HCT116 (cell line): Measurements from ENCODE around the gene DNAJC8. TPM values are rescaled to one million over a fixed set of nuclear protein-coding genes. Genes with fewer than 3 reads are reported as not detected.

Experiments used
- ATAC-seq: fragments of 200-7000 bp; cut with Tn5 transposase; 2 replicates; pipeline ENCODE4 v1.9.1; 2020; ENCODE audit warnings: mild to moderate bottlenecking, moderate library complexity
- BruUV-seq: library from RNA; stranded (reverse); fragments of 400-500 nt; replicated peaks from 2 replicates; lab custom pipeline; 2021; lab: Mats Ljungman, UMichigan
- CTCF ChIA-PET: fragments of 300-600 bp; sonication (Branson Sonifier 250); formaldehyde crosslinking; loops from one replicate; lab custom pipeline; 2021; ENCODE audit warnings: antibody characterized with exemption; lab: Charles Lee
- POLR2A ChIA-PET: fragments of 300-600, 350-600 bp; sonication (Branson Sonifier 250); formaldehyde crosslinking; loops from one replicate; lab custom pipeline; 2021; ENCODE audit warnings: antibody characterized with exemption; lab: Charles Lee
- RAD21 ChIA-PET, 2 experiments: fragments of 300-600 bp; sonication (Branson Sonifier 250); formaldehyde crosslinking; loops; one replicate each; lab custom pipeline; 2023; ENCODE audit warnings: low total read pairs in 2 of 2; ENCODE audit not compliant: uncharacterized antibody in 2 of 2, unreplicated experiment in 2 of 2, low non-redundant PET in 1 of 2; lab: Charles Lee
- DNase-seq: peaks from one replicate; pipeline ENCODE4 v3.0.0-alpha.2; 2010; ENCODE audit warnings: low read depth, low spot score
- H2AFZ ChIP-seq: fragments of 200-600 bp; shearing (Covaris generic), sonication (generic); 2 replicates; pipeline ENCODE4 v1.6.1; 2017; ENCODE audit warnings: low read depth, mixed run types, mixed read lengths, antibody characterized with exemption, low read length; ENCODE audit not compliant: poor library complexity, severe bottlenecking
- H3K27ac ChIP-seq: 2 replicates; pipeline ENCODE4 v1.5.1; 2012; ENCODE audit warnings: low read depth, low read length
- H3K27me3 ChIP-seq: fragments of 200-600 bp; sonication (generic); 2 replicates; pipeline ENCODE4 v1.6.1; 2016; ENCODE audit warnings: mixed run types, low read length, mixed read lengths; ENCODE audit not compliant: insufficient read depth
- H3K36me3 ChIP-seq, 2 experiments: fragments of 200-500 bp in 1 of 2; fragments of 200-600 bp in 1 of 2; sonication (Bioruptor generic) in 1 of 2; sonication (generic) in 1 of 2; 2 replicates each; pipeline versions ENCODE4 v1.5.1 to v1.6.1; 2014 to 2016; ENCODE audit warnings: low read length in 2 of 2, inconsistent platforms in 1 of 2, mixed read lengths in 1 of 2, mixed run types in 1 of 2; ENCODE audit not compliant: insufficient read depth in 2 of 2, control insufficient read depth in 1 of 2
- H3K4me1 ChIP-seq, 2 experiments: fragments of 200-600 bp in 1 of 2; sonication (generic) in 1 of 2; 2 replicates each; pipeline versions ENCODE4 v1.5.1 to v1.6.1; 2012 to 2017; ENCODE audit warnings: low read length in 2 of 2, inconsistent platforms in 1 of 2, mild to moderate bottlenecking in 1 of 2, mixed read lengths in 1 of 2, mixed run types in 1 of 2, moderate library complexity in 1 of 2; ENCODE audit not compliant: insufficient read depth in 2 of 2, control insufficient read depth in 1 of 2
- H3K4me2 ChIP-seq: fragments of 200-600 bp; sonication (generic); 2 replicates; pipeline ENCODE4 v1.6.1; 2017; ENCODE audit warnings: mixed run types, low read length, mixed read lengths
- H3K4me3 ChIP-seq, 2 experiments: fragments of 200-600 bp in 1 of 2; sonication (generic) in 1 of 2; replicated peaks in 1 of 2; 2 replicates each; pipeline ENCODE4 v1.5.1; 2011 to 2016; ENCODE audit warnings: low read length in 2 of 2, control low read depth in 1 of 2, low read depth in 1 of 2, mild to moderate bottlenecking in 1 of 2, mixed read lengths in 1 of 2, mixed run types in 1 of 2
- H3K79me2 ChIP-seq: fragments of 200-600 bp; sonication (generic); 2 replicates; pipeline ENCODE4 v1.6.1; 2017; ENCODE audit warnings: mild to moderate bottlenecking, mixed run types, low read length, moderate library complexity, mixed read lengths; ENCODE audit not compliant: insufficient read depth
- H3K9ac ChIP-seq: fragments of 200-600 bp; sonication (generic); 2 replicates; pipeline ENCODE4 v1.6.1; 2016; ENCODE audit warnings: low read length, mixed read lengths
- H3K9me2 ChIP-seq: fragments of 200-600 bp; sonication (generic), shearing (Covaris generic); 2 replicates; pipeline ENCODE4 v1.6.1; 2017; ENCODE audit warnings: mixed run types, mild to moderate bottlenecking, moderate library complexity; ENCODE audit not compliant: insufficient read depth
- H3K9me3 ChIP-seq, 2 experiments: fragments of 200-500 bp in 1 of 2; fragments of 200-600 bp in 1 of 2; sonication (Bioruptor generic) in 1 of 2; sonication (generic) in 1 of 2; 2 replicates each; pipeline ENCODE4 v1.6.1; 2014 to 2017; ENCODE audit warnings: low read length in 2 of 2, mixed read lengths in 2 of 2, inconsistent platforms in 1 of 2, low read depth in 1 of 2, mild to moderate bottlenecking in 1 of 2, mixed run types in 1 of 2, moderate library complexity in 1 of 2; ENCODE audit not compliant: control insufficient read depth in 1 of 2, insufficient read depth in 1 of 2
- H4K20me1 ChIP-seq: fragments of 200-600 bp; sonication (generic), shearing (Covaris generic); 2 replicates; pipeline ENCODE4 v1.6.1; 2017; ENCODE audit warnings: mixed run types, mild to moderate bottlenecking, moderate library complexity; ENCODE audit not compliant: insufficient read depth
- CBX3 ChIP-seq: IDR thresholded peaks from 2 replicates; pipeline ENCODE4 v1.6.1; 2012; ENCODE audit warnings: low read depth
- CEBPB ChIP-seq: IDR thresholded peaks from 2 replicates; pipeline ENCODE4 v1.6.1; 2012; ENCODE audit warnings: low read depth
- EGR1 ChIP-seq: IDR thresholded peaks from 2 replicates; pipeline ENCODE4 v1.6.1; 2012; ENCODE audit warnings: low read depth
- EZH2 ChIP-seq: fragments of 200-600 bp; sonication (generic); IDR thresholded peaks from 2 replicates; pipeline ENCODE4 v1.6.1; 2017; ENCODE audit warnings: antibody characterized with exemption, mixed run types
- FOSL1 ChIP-seq: IDR thresholded peaks from 2 replicates; pipeline ENCODE4 v1.6.1; 2012; ENCODE audit warnings: low read depth
- POLR2A ChIP-seq: IDR thresholded peaks from 2 replicates; pipeline ENCODE4 v1.7.0; 2011; ENCODE audit warnings: borderline replicate concordance; ENCODE audit not compliant: insufficient read depth, insufficient read length; ENCODE audit errors: extremely low read depth
- RAD21 ChIP-seq: IDR thresholded peaks from 2 replicates; pipeline ENCODE4 v1.6.1; 2012; ENCODE audit warnings: low read depth, mild to moderate bottlenecking
- SIN3A ChIP-seq: IDR thresholded peaks from 2 replicates; pipeline ENCODE4 v1.6.1; 2012; ENCODE audit warnings: low read depth
- SP1 ChIP-seq: IDR thresholded peaks from 2 replicates; pipeline ENCODE4 v1.6.1; 2012; ENCODE audit warnings: low read depth
- TCF7L2 ChIP-seq: IDR thresholded peaks from 2 replicates; pipeline ENCODE4 v1.7.0; 2011; ENCODE audit warnings: borderline replicate concordance, inconsistent platforms; ENCODE audit not compliant: insufficient read depth, insufficient read length; ENCODE audit errors: extremely low read depth
- YY1 ChIP-seq: IDR thresholded peaks from 2 replicates; pipeline ENCODE4 v1.6.1; 2011; ENCODE audit warnings: low read length, low read depth, moderate library complexity, mild to moderate bottlenecking; ENCODE audit not compliant: insufficient replicate concordance; ENCODE audit errors: extremely low read depth
- ZFX ChIP-seq: fragments of 450-650 bp; IDR thresholded peaks from 2 replicates; pipeline ENCODE4 v1.6.1; 2017
- ZNF274 ChIP-seq: fragments of 200-500 bp; sonication (Bioruptor generic); IDR thresholded peaks from 2 replicates; pipeline ENCODE4 v1.6.1; 2014; ENCODE audit warnings: mild to moderate bottlenecking, low read depth, low read length, inconsistent platforms
- intact Hi-C: fragments of 100-400 bp; cut with micrococcal nuclease; formaldehyde crosslinking; loops from 2 replicates; pipeline ENCODE4 v1.10.0; 2022
- total RNA-seq: library from RNA; stranded (reverse); gene quantifications from one replicate; pipeline ENCODE4 v1.2.1, GENCODE V29; 2021; ENCODE audit not compliant: unreplicated experiment
- TF ChIP-seq, protein P1 (sequence below): IDR thresholded peaks from 2 replicates; pipeline ENCODE4 v1.6.1; 2012; ENCODE audit warnings: low read depth
- TF ChIP-seq, protein P2 (sequence below), 3 experiments: fragments of 200-600 bp in 1 of 3; sonication (generic) in 1 of 3; IDR thresholded peaks in 2 of 3; conservative IDR thresholded peaks in 1 of 3; 2 replicates each; pipeline ENCODE4 v1.5.1; 2012 to 2017; ENCODE audit warnings: low read depth in 2 of 3, low read length in 2 of 3, antibody characterized with exemption in 1 of 3, borderline replicate concordance in 1 of 3, control low read depth in 1 of 3, mild to moderate bottlenecking in 1 of 3, mixed read lengths in 1 of 3, mixed run types in 1 of 3, moderate library complexity in 1 of 3; ENCODE audit not compliant: insufficient read depth in 1 of 3
- TF ChIP-seq, protein P3 (sequence below): IDR thresholded peaks from 2 replicates; pipeline ENCODE4 v1.6.1; 2012
- TF ChIP-seq, protein P4 (sequence below): IDR thresholded peaks from 2 replicates; pipeline ENCODE4 v1.6.1; 2012

DNAJC8 gene
- total RNA-seq, 1 experiment from 2014 or later, result 102 TPM

DNA sequence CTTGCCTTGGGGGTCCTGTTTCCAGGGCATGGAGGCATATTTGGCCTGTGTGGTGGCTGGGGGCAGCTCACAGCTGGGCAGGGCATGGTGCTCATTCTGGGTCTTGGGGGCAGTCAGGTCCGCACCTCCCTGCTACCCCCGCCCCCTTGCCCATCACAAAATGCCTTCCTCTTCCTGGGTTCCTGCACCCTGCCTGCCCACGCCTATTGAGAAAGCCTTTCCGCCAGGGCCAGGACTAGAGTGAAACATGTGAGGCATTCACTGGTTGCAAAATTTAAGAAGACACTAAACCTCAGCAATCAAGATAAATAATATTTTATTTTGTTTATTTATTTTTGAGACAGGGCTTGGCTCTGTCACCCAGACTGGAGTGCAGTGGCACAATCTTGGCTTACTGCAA, 76.0 kb downstream of the DNAJC8 start (continued):
- TF ChIP-seq, protein P1, sequence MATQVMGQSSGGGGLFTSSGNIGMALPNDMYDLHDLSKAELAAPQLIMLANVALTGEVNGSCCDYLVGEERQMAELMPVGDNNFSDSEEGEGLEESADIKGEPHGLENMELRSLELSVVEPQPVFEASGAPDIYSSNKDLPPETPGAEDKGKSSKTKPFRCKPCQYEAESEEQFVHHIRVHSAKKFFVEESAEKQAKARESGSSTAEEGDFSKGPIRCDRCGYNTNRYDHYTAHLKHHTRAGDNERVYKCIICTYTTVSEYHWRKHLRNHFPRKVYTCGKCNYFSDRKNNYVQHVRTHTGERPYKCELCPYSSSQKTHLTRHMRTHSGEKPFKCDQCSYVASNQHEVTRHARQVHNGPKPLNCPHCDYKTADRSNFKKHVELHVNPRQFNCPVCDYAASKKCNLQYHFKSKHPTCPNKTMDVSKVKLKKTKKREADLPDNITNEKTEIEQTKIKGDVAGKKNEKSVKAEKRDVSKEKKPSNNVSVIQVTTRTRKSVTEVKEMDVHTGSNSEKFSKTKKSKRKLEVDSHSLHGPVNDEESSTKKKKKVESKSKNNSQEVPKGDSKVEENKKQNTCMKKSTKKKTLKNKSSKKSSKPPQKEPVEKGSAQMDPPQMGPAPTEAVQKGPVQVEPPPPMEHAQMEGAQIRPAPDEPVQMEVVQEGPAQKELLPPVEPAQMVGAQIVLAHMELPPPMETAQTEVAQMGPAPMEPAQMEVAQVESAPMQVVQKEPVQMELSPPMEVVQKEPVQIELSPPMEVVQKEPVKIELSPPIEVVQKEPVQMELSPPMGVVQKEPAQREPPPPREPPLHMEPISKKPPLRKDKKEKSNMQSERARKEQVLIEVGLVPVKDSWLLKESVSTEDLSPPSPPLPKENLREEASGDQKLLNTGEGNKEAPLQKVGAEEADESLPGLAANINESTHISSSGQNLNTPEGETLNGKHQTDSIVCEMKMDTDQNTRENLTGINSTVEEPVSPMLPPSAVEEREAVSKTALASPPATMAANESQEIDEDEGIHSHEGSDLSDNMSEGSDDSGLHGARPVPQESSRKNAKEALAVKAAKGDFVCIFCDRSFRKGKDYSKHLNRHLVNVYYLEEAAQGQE, result no peak
- TF ChIP-seq, protein P2, sequence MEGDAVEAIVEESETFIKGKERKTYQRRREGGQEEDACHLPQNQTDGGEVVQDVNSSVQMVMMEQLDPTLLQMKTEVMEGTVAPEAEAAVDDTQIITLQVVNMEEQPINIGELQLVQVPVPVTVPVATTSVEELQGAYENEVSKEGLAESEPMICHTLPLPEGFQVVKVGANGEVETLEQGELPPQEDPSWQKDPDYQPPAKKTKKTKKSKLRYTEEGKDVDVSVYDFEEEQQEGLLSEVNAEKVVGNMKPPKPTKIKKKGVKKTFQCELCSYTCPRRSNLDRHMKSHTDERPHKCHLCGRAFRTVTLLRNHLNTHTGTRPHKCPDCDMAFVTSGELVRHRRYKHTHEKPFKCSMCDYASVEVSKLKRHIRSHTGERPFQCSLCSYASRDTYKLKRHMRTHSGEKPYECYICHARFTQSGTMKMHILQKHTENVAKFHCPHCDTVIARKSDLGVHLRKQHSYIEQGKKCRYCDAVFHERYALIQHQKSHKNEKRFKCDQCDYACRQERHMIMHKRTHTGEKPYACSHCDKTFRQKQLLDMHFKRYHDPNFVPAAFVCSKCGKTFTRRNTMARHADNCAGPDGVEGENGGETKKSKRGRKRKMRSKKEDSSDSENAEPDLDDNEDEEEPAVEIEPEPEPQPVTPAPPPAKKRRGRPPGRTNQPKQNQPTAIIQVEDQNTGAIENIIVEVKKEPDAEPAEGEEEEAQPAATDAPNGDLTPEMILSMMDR (IDR thresholded peaks at IDR 0.05 in 2 of 3, conservative IDR thresholded peaks at IDR 0.05 in 1 of 3; ENCODE audit: borderline replicate concordance in 1 of 3, insufficient read depth in 1 of 3, low read depth in 2 of 3, low read length in 2 of 3), result no peak
- TF ChIP-seq CEBPB, result no peak

DNA sequence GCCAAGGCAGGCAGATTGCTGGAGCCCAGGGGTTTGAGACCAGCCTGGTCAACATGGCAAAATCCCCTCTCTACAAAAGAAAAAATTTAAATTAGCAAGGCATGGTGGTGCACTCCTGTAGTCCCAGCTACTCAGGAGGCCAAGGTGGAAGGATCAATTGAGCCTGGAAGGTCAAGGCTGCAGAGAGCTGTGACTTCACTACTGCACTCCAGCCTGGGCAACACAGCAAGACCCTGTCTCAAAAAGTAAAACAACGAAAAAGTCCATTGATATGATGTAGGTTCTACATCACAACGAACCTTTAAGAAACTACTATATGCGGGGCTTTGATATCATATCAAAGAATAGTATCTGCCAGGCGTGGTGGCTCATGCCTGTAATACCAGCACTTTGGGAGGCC, 77.2 kb downstream of the DNAJC8 start:
- no peaks in the 10 kb centered on the region for H3K9me3 ChIP-seq
- no peaks in the 10 kb centered on the region for H3K36me3 ChIP-seq
- intact Hi-C loops, result no loop called here
- H3K9ac ChIP-seq, result no peak overlapping the region
- ChIA-PET CTCF (interaction anchor here (1.0 kb wide), 1 partner anchor 43 kb away, joined by 3 read pairs; no protein-coding TSS in a partner anchor), RAD21 (no interaction called here), POLR2A (interaction anchor here (0.6 to 0.7 kb wide), 2 partner anchors 218 to 483 kb away, joined by 3 to 4 read pairs; no protein-coding TSS in a partner anchor)
- no peaks in the 10 kb centered on the region for H4K20me1 ChIP-seq
- H3K4me3 ChIP-seq, result no peak overlapping the region
- no peaks in the 10 kb centered on the region for H3K27me3 ChIP-seq
- no peak overlapping the region for H3K27ac ChIP-seq
- no peaks in the 10 kb centered on the region for H3K79me2 ChIP-seq
- ATAC-seq (no peak), DNase-seq (no peak)
- H3K4me1 ChIP-seq, result peaks cover 4 to 9% of the 10 kb centered on the region in 2 experiments
- no TSS peak for BruUV-seq
- no peaks in the 10 kb centered on the region for H3K9me2 ChIP-seq
- no peak overlapping the region for H2AFZ ChIP-seq
- no peak overlapping the region for H3K4me2 ChIP-seq
- TF ChIP-seq CEBPB, result no peak
- no peak for TF ChIP-seq EZH2
- TF ChIP-seq, protein P1, result no peak
- TF ChIP-seq RAD21, result no peak
- no peak for TF ChIP-seq TCF7L2
- TF ChIP-seq SP1, result no peak
- no peak for TF ChIP-seq ZFX
- TF ChIP-seq POLR2A, result no peak
- TF ChIP-seq EGR1, result no peak
- TF ChIP-seq, protein P3, sequence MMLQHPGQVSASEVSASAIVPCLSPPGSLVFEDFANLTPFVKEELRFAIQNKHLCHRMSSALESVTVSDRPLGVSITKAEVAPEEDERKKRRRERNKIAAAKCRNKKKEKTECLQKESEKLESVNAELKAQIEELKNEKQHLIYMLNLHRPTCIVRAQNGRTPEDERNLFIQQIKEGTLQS, result no peak
- no peak for TF ChIP-seq FOSL1
- no peak for TF ChIP-seq SIN3A
- TF ChIP-seq, protein P4, sequence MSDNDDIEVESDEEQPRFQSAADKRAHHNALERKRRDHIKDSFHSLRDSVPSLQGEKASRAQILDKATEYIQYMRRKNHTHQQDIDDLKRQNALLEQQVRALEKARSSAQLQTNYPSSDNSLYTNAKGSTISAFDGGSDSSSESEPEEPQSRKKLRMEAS, result no peak
- no peak for TF ChIP-seq CBX3
- no peak for TF ChIP-seq ZNF274
- TF ChIP-seq YY1, result no peak
